ACC112 (cell line): ENCODE results near the gene PDE3B.
A peak's percentile ranks its signal among the peaks of the same experiment; 100 is the strongest.

Experiments used
- H2AFZ ChIP-seq: fragments of 200-600 bp; sonication (generic); one replicate; pipeline ENCODE4 v1.6.0; 2017; ENCODE audit warnings: antibody characterized with exemption, low read length; ENCODE audit not compliant: unreplicated experiment
- H3K27ac ChIP-seq: fragments of 200-600 bp; sonication (generic); 2 replicates; pipeline ENCODE4 v1.5.1; 2014; ENCODE audit warnings: low read depth, mild to moderate bottlenecking, antibody characterized with exemption, low read length, moderate library complexity
- H3K27me3 ChIP-seq: fragments of 200-600 bp; sonication (generic); 2 replicates; pipeline ENCODE4 v1.6.1; 2014; ENCODE audit warnings: mild to moderate bottlenecking, antibody characterized with exemption, low read length, moderate library complexity, mixed read lengths; ENCODE audit not compliant: insufficient read depth
- H3K36me3 ChIP-seq: fragments of 200-600 bp; sonication (generic); 2 replicates; pipeline ENCODE4 v1.6.1; 2016; ENCODE audit warnings: mild to moderate bottlenecking, antibody characterized with exemption, low read length, moderate library complexity, mixed read lengths; ENCODE audit not compliant: insufficient read depth
- H3K4me1 ChIP-seq: fragments of 200-600 bp; sonication (generic); one replicate; pipeline ENCODE4 v1.6.1; 2016; ENCODE audit warnings: low read length, mixed read lengths; ENCODE audit not compliant: insufficient read depth, unreplicated experiment, control insufficient read depth
- H3K4me3 ChIP-seq: fragments of 200-600 bp; sonication (generic); 2 replicates; pipeline ENCODE4 v1.5.1; 2014; ENCODE audit warnings: mild to moderate bottlenecking, low read depth, low read length
- H3K79me2 ChIP-seq: fragments of 200-600 bp; sonication (generic); one replicate; pipeline ENCODE4 v1.6.0; 2016; ENCODE audit warnings: low read length; ENCODE audit not compliant: control insufficient read depth, unreplicated experiment, insufficient read depth

The PDE3B gene

DNA sequence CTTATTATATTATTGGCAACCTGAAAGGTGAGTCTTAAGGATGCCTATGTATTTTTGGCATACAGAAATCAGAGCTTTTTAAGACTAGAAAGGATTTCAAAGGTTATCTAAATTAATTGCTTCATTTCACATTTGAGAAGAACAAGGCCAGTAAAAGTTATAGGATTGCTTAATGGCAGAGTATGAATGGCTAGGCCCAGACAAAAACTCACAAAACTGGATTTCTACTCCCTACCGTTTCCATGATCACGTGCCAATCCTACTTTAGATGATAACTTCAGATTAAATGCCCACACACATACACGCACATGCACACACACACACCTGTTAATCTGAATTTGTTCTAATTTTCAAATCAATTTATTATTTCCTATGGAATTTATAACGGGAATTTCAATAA, 1.8 kb upstream of the PDE3B start:
- H3K79me2 ChIP-seq = no peaks in the 10 kb centered on the region
- H3K27me3 ChIP-seq = peaks cover 74% of the 10 kb centered on the region
- H3K4me3 ChIP-seq = no peak overlapping the region
- no peaks in the 10 kb centered on the region for H3K4me1 ChIP-seq
- H3K27ac ChIP-seq = no peak overlapping the region
- H3K36me3 ChIP-seq = no peaks in the 10 kb centered on the region
- H2AFZ ChIP-seq = no peak overlapping the region

- H3K79me2 ChIP-seq = no peaks in the 10 kb centered on the region
- no peaks in the 10 kb centered on the region for H3K4me1 ChIP-seq
Observed at GRCh38 chr11:14642453-14642852, 1.2 kb upstream of the PDE3B start.

DNA sequence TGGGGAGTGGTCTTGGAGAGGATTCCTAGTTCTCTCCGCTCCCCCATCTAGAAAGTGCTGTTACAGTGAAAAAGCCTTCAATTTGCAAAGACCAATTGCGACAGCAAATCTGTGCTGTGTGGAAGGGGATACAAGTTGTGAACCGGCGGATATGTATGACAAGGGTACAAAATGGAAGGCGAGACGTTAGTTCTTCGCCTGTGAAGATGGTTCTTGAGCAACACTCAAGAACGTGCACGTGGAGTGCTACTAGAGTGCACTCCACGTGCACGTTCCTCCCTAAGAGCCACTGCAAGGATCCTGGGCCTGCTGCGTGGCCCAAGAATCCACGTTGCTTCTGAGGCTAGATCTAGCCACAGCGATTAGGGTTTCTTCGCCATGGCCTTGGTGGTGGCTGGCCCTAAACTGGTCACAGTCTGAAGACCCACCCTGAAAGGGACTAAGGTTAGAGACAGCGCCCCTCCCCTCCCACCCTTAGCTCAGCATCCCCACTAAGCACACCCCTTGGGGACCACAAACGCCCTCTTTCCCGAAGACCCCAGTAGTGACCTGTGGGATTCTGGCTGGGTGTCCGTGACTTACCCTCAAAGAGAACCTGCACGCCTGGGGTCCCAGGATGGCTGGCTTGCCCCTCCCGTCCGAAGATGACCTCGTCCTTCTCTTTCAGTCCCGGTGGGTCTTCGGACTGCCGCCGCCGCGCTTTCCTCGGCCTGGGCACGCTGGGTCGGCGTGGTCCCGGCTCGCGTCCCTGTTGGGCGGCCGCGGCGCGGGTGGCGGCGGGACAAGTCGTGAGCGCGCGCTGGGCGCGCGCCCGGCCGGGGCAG, 519 bp upstream of the PDE3B start:
- Histone ChIP-seq H3K79me2 (no peaks in the 10 kb centered on the region), H3K27me3 (peaks cover 72% of the 10 kb centered on the region), H3K27ac (no peak overlapping the region), H3K36me3 (no peaks in the 10 kb centered on the region), H3K4me1 (no peaks in the 10 kb centered on the region), H2AFZ (peak overlapping the region; percentile 68), H3K4me3 (peak overlapping the region; percentile 78)

More at GRCh38 chr11:14642453-14642852, 1.2 kb upstream of the PDE3B start:
- H3K36me3 ChIP-seq = no peaks in the 10 kb centered on the region
- peaks cover 73% of the 10 kb centered on the region for H3K27me3 ChIP-seq
- H2AFZ ChIP-seq = no peak overlapping the region
- no peak overlapping the region for H3K27ac ChIP-seq
- no peak overlapping the region; the same call in 1 of the 2 replicates for H3K4me3 ChIP-seq

- Histone ChIP-seq H2AFZ (peak overlapping the region; percentile 68), H3K79me2 (no peaks in the 10 kb centered on the region)
Observed at GRCh38 chr11:14644226-14645014, 816 bp downstream of the PDE3B start.

DNA sequence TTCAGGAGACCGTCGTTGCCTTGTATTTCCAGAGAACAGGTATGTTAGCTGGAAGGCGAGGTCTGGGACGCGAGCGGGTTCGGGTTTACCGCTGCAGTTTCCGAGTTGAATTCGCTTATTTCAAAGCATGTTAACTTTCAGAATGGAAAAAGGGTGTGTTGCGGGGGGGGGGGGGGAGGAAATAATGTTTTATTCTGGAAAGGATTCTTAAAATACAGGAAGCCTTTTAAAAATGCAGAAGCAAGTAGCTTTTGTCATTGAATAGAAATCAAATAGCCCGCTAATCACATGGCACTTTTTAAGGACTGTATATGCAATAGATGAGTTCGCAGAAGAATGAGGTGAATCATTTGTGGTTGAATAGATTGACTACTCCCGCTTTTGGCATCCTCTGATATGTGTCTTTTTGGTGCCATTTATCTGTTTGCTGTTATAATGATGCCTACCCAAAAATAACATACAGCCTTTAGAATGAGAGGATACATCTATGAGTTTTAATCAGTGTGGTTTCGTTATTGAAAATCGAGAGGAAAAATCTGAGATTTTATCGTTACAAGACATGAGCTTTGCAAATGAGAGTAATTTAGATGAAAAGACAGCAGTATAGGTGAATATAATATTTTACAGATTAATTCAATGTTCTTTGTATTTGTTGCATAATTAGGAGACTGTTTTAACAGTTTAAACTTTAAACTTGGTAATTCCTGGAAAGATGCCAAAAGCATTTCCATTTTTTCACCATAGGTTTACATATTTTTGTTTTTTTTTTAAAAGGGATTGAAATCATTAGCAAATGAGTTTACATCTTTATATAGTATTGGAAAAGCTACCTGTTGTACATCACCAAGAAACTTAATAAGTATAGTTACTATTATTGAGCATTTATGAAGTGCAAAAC, 1.7 kb downstream of the PDE3B start:
- Histone ChIP-seq H3K4me1 (no peaks in the 10 kb centered on the region), H3K27ac (no peak overlapping the region), H2AFZ (peak overlapping the region; percentile 21)

More at GRCh38 chr11:14644226-14645014, 816 bp downstream of the PDE3B start:
- Histone ChIP-seq H3K4me1 (no peaks in the 10 kb centered on the region), H3K4me3 (peak overlapping the region; percentile 78), H3K27ac (no peak overlapping the region), H3K27me3 (peaks cover 84% of the 10 kb centered on the region), H3K36me3 (no peaks in the 10 kb centered on the region)

GRCh38 chr11:14645985-14646900, 2.6 kb downstream of the PDE3B start:
- no peak overlapping the region for H3K27ac ChIP-seq

More for the DNA sequence above, 1.7 kb downstream of the PDE3B start:
- Histone ChIP-seq H3K27me3 (peaks cover 84% of the 10 kb centered on the region), H3K4me3 (peak overlapping the region; percentile 78), H3K36me3 (no peaks in the 10 kb centered on the region), H3K79me2 (no peaks in the 10 kb centered on the region)

GRCh38 chr11:14650064-14650463, 6.5 kb downstream of the PDE3B start:
- no peak overlapping the region for H3K27ac ChIP-seq
- no peaks in the 10 kb centered on the region for H3K79me2 ChIP-seq
- H3K4me3 ChIP-seq = no peak overlapping the region
- peaks cover 83% of the 10 kb centered on the region for H3K27me3 ChIP-seq
- no peak overlapping the region for H2AFZ ChIP-seq
- no peaks in the 10 kb centered on the region for H3K4me1 ChIP-seq
- H3K36me3 ChIP-seq = no peaks in the 10 kb centered on the region

More at GRCh38 chr11:14645985-14646900, 2.6 kb downstream of the PDE3B start:
- Histone ChIP-seq H3K27me3 (peaks cover 89% of the 10 kb centered on the region), H3K36me3 (no peaks in the 10 kb centered on the region), H2AFZ (no peak overlapping the region), H3K4me3 (no peak overlapping the region), H3K79me2 (no peaks in the 10 kb centered on the region), H3K4me1 (no peaks in the 10 kb centered on the region)

DNA sequence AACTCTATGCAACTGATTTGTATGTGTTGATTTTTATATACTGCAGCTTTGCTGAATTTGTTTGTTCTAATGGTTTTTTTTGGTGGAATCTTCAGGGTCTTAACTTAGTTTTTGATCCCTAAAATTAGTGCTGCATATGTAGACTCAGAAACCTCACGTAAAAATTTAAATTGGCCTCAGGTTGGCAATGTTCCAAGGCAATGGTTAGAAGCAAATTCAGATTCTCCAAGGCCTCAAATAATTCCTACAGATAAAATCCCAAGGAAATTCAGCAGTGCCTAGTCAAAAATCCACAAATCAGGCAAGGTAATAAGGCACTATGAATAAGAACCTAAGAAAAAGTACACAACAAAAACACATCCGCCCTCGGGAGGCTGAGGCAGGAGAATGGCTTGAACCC, 9.5 kb downstream of the PDE3B start:
- H3K27me3 ChIP-seq = peaks cover 81% of the 10 kb centered on the region

DNA sequence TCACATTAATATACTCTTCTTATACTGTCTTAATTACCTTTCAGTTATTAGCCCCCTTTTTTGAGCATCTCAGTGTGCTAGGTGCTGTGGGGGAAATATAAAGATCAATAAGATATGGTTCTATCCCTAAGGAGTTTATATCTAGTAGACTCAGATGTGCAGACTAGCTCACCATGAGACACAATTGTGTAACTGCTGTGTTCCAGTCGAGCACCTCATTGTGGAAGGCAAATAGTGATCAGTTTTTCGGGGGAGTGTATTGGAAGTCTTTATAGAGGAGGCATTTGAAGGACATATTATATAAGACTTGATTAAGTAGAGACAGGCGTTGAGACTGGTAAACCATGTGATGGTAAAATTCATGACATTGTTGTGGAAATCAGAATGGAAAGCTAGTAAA, 11.8 kb downstream of the PDE3B start:
- H3K27me3 ChIP-seq = peaks cover 73% of the 10 kb centered on the region
- no peaks in the 10 kb centered on the region for H3K36me3 ChIP-seq
- H3K4me3 ChIP-seq = no peak overlapping the region
- H3K79me2 ChIP-seq = no peaks in the 10 kb centered on the region
- H3K4me1 ChIP-seq = no peaks in the 10 kb centered on the region
- H2AFZ ChIP-seq = no peak overlapping the region
- no peak overlapping the region for H3K27ac ChIP-seq

More for the DNA sequence above, 9.5 kb downstream of the PDE3B start:
- Histone ChIP-seq H3K79me2 (no peaks in the 10 kb centered on the region), H3K4me3 (no peak overlapping the region), H3K4me1 (no peaks in the 10 kb centered on the region), H3K27ac (no peak overlapping the region), H2AFZ (no peak overlapping the region), H3K36me3 (no peaks in the 10 kb centered on the region)
